HG02970 (cell line): ENCODE results near the gene GPR158.

Source experiments
- ATAC-seq: cut with Tn5 transposase; IDR thresholded peaks from one replicate; pipeline ENCODE4 v1.9.1; 2021; ENCODE audit warnings: mild to moderate bottlenecking, moderate library complexity, moderate number of reproducible peaks; ENCODE audit not compliant: unreplicated experiment, low FRiP score

GPR158 gene

GRCh38 chr10:25198151-25198550, 23.4 kb downstream of the GPR158 start:
- ATAC-seq, result no peak

- ATAC-seq, result no peak
These were observed 32.1 kb downstream of the GPR158 start for GRCh38 chr10:25206693-25207414.

GRCh38 chr10:25209618-25210017, 34.8 kb downstream of the GPR158 start:
- no peak for ATAC-seq

GRCh38 chr10:25210265-25210664, 35.5 kb downstream of the GPR158 start:
- ATAC-seq, result no peak

- no peak for ATAC-seq
These were observed 45.4 kb downstream of the GPR158 start for GRCh38 chr10:25220156-25220555.

- no peak for ATAC-seq
These were observed 47.4 kb downstream of the GPR158 start for GRCh38 chr10:25222085-25222660.

GRCh38 chr10:25226775-25227682, 52.2 kb downstream of the GPR158 start:
- ATAC-seq, result no peak

GRCh38 chr10:25231751-25232150, 57.0 kb downstream of the GPR158 start:
- no peak for ATAC-seq

- no peak for ATAC-seq
These were observed 57.4 kb downstream of the GPR158 start for GRCh38 chr10:25232204-25232603.

GRCh38 chr10:25245165-25245564, 70.4 kb downstream of the GPR158 start:
- ATAC-seq, result no peak

GRCh38 chr10:25257646-25258045, 82.8 kb downstream of the GPR158 start:
- no peak for ATAC-seq

- ATAC-seq, result no peak
These were observed 86.3 kb downstream of the GPR158 start for GRCh38 chr10:25261110-25261509.

GRCh38 chr10:25261558-25261957, 86.8 kb downstream of the GPR158 start:
- no peak for ATAC-seq

GRCh38 chr10:25263931-25264330, 89.1 kb downstream of the GPR158 start:
- no peak for ATAC-seq

GRCh38 chr10:25278180-25278579, 103.4 kb downstream of the GPR158 start:
- ATAC-seq, result no peak

GRCh38 chr10:25280076-25280475, 105.3 kb downstream of the GPR158 start:
- no peak for ATAC-seq

GRCh38 chr10:25280573-25280972, 105.8 kb downstream of the GPR158 start:
- no peak for ATAC-seq

GRCh38 chr10:25285809-25286208, 111.0 kb downstream of the GPR158 start:
- ATAC-seq, result no peak

- no peak for ATAC-seq
These were observed 113.4 kb downstream of the GPR158 start for GRCh38 chr10:25288181-25288580.

- ATAC-seq, result no peak
These were observed 119.5 kb downstream of the GPR158 start for GRCh38 chr10:25294032-25294926.
